Left cardiac atrium (tissue), 4 donors: ENCODE measurements around the gene TIMM22. TPM values are rescaled to one million over a fixed set of nuclear protein-coding genes. Genes with fewer than 3 reads are reported as not detected.
"Not testable (repeated sequence)": the region's sequence is repeated elsewhere in the genome, so short reads cannot be mapped to it uniquely, and the experiment has no call there.

Experiments used
- ATAC-seq, 2 donors: fragments of 200-7000 bp; cut with Tn5 transposase; one replicate each; pipeline ENCODE4 v1.9.1; 2020; ENCODE audit warnings: mild to moderate bottlenecking in 2 of 2, moderate library complexity in 2 of 2
- DNase-seq: peaks from one replicate; pipeline ENCODE4 v3.0.0-alpha.2; 2020
- intact Hi-C, 2 donors: fragments of 100-400 bp; cut with DNase I; formaldehyde crosslinking; loops; one replicate each; pipeline versions ENCODE4 v1.14.1 to v1.15.1; 2022 to 2023
- total RNA-seq, 2 donors: library from RNA; stranded (reverse); fragmentation: NEBNext Ultra II Directional; extraction: Animal tissue kit (Norgen Biotek cat#: 25700); gene quantifications; one replicate each; pipeline ENCODE4 v1.2.1, GENCODE V29; 2021
- donor health status: DM: no; HTN: yes; CAD: no.
- donor health status: DM: no; HTN: yes; CAD: no; lungs with severe emphysema.
- donor health status: DM: yes; HTN: yes; CAD: no.
- donor health status: Dilated cardiomyopathy.

The TIMM22 gene
- total RNA-seq, 2 donors from 2014 or later: 13.2 to 15.6 TPM

DNA sequence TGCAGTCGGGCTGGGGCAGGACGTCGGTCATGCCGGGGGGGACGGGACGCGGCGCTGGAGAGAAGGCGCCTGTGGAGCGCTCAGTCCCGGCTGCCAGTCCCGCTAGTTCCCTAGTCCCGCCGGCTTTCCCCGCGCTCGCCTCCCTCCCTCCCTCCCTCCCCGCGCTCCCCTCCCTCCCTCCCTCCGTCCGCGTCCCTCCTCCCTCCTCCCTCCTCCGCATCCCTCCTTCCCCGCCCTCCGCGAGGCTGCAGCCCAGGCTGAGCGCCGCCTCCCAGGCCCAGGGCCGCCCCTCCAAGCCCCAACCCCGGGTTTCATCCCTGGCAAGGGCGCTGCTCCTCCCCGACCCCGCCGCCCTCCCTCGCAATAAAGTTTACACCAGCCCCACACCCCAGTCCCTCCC lies 34.8 kb downstream of the TIMM22 start:
- peak; percentile 74 to 75 for ATAC-seq
- intact Hi-C loops: no loop called here
- peak; percentile 74 for DNase-seq

- DNase-seq: no peak
- no peak for ATAC-seq
- intact Hi-C loops: no loop called here
Observed at GRCh38 chr17:1032391-1032790, 35.5 kb downstream of the TIMM22 start.

GRCh38 chr17:1033503-1033902 lies 36.6 kb downstream of the TIMM22 start:
- intact Hi-C loops: no loop called here
- DNase-seq (no peak), ATAC-seq (no peak)

GRCh38 chr17:1034652-1035210 lies 37.8 kb downstream of the TIMM22 start:
- ATAC-seq: no peak
- DNase-seq: no peak
- intact Hi-C loops: no loop called here

DNA sequence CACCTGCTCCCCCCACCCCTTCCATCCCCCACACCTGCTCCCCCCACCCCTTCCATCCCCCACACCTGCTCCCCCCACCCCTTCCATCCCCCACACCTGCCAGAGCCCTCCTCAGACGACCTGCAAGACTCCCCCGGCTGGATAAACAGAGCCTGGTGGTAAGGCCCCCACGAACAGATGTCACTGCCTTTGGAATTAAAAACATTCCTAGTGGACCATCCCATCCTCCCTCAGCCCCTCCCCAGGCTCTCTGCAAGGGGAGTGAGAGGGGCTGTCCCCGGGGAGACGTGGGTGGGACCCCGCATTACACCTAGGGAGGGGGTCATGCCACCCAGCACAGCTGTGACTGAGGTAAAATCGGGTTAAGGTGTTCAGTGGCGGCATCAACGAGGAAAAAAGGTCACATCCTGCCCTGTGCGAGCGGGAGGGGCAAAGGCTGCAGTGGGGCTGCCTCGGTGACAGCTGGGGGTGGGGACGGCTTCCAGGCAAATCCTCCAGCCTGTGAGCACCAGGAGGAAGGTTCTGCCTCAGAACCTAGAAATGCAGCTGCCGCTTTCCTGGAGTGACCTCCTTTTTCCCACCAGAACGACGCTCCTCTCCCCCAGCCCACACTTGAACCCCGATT lies 38.7 kb downstream of the TIMM22 start:
- DNase-seq: no peak
- intact Hi-C loops: no loop called here
- ATAC-seq: no peak

GRCh38 chr17:1036171-1036844 lies 39.4 kb downstream of the TIMM22 start:
- intact Hi-C loops: no loop called here
- DNase-seq (no peak), ATAC-seq (no peak)

- intact Hi-C loops: no loop called here
- ATAC-seq (no peak), DNase-seq (no peak)
Observed at GRCh38 chr17:1036845-1037237, 39.9 kb downstream of the TIMM22 start.

DNA sequence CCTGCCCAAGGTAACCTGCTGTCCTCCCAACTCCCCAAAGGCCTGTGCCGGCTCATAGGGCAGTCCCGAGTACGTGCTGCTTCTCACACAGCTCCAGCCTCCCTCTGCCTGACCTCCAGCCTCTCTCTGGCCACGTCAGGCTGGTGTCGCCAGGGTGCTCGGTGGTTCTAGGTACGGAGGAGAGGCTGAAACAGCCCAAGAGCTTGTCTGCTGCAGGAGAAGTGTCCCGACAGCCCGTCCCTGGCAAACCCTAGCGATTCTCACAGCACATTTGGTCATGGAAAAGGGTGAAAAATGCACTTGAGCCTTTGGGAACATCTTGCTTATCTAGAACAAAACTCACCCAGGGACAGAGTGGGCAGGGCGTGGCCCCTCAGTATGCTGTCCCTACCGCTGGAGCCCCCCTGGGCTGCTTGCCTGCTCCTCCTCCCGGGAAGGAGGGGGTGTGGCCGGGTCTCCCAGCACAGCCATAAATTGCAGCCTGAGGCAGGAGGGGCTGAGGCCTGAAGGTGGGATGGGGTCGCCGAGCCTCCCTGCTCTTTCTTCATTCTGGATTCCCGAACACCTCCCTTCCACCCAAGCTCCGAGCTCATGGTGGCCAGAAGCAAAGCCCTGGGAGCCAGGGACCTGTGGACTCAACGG lies 40.4 kb downstream of the TIMM22 start:
- ATAC-seq (no peak), DNase-seq (no peak)
- intact Hi-C loops: no loop called here

DNA sequence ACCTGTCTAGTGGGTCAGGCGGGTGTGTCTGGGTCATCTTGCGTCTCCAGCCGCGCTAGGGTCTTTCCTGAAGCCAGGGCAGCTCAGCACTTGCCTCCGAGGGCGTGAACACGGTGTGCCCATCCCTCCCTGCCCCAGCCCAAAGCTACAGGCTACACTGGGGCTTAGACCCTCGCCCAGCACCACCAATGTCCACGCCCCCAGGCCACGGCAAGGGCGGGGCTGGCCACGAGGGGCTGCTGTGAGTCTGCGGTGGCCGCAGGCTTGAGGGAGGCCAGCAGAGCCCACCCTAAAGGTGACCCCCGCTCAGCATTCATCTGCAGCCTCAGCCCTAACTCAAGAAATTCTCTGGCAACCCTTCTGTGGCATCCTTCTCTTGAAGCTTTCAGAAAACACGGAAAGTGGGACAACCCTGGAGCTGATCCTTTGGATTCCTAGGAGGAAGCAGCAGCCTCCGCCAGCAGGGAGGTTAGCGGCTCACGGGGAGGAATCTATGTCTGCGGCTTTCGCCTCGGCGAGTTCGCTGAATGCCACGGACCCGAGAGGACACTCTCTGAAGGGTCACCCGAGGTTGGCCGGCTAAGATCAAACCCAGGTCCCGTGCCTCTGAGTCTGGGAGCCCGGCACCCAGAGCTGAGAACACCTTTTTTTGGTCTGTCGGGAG lies 41.7 kb downstream of the TIMM22 start:
- no peak for ATAC-seq
- no peak for DNase-seq
- intact Hi-C loops: no loop called here

DNA sequence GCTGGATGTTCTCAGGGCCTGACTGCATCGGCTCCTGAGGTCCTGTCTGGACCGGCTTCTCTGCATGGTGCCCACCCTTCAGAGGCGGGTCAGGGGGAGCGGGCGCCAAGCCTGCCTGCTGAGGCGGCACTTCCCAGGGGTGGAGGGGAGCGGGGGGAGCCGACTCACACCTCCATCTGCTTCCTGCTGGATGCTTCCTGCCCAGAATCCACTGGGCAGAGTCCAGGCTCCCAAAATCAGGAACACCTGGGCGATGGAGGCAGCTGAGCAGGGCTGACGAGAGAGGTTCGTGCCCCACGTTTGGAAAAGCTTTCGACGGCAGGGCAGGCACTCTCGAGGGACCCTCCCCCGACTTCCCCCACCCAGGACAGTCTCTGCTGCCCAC lies 42.2 kb downstream of the TIMM22 start:
- no peak for ATAC-seq
- intact Hi-C loops: no loop called here
- no peak for DNase-seq

- intact Hi-C loops: no loop called here
- peak; percentile 83 for DNase-seq
Observed at GRCh38 chr17:1039511-1040215, 42.7 kb downstream of the TIMM22 start.

DNA sequence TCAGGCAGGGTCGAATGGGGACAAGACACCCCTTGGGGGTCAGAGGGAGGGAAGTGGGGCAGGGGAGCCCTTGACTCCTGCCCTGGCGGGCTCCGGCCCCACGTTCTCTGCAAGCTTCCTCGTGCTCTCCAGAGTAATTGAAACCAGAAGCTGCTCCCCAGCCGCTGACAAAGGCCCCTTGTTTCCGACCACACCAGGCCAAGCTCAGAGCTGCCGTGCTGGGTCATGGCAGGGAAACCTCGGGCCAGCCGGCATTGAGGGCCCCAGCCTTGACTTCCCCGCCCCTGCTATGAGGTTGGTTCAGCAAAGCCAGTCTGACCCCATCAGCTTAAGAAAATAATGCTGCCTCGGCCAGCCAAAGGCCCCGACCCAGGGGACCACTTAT lies 43.3 kb downstream of the TIMM22 start:
- intact Hi-C loops: no loop called here
- DNase-seq: peak; percentile 28
- peak; percentile 8 to 12 for ATAC-seq

More at GRCh38 chr17:1039511-1040215, 42.7 kb downstream of the TIMM22 start:
- ATAC-seq: peak; percentile 60 to 77

GRCh38 chr17:1041746-1042145 lies 44.8 kb downstream of the TIMM22 start:
- ATAC-seq: no peak
- intact Hi-C loops: no loop called here
- DNase-seq: peak; percentile 16

GRCh38 chr17:1042486-1042885 lies 45.6 kb downstream of the TIMM22 start:
- ATAC-seq: no peak
- intact Hi-C loops: no loop called here
- DNase-seq: peak; percentile 7

- intact Hi-C loops: no loop called here
- ATAC-seq (peak; percentile 53 to 55), DNase-seq (peak; percentile 81)
Observed at GRCh38 chr17:1043601-1044251, 46.8 kb downstream of the TIMM22 start.

GRCh38 chr17:1044387-1045009 lies 47.6 kb downstream of the TIMM22 start:
- ATAC-seq: not testable (repeated sequence)
- peak; percentile 14 for DNase-seq
- intact Hi-C loops: loop anchor here in 1 of 2 donors (5.0 kb wide), 1 partner anchor 42 kb away; no protein-coding TSS in a partner anchor

DNA sequence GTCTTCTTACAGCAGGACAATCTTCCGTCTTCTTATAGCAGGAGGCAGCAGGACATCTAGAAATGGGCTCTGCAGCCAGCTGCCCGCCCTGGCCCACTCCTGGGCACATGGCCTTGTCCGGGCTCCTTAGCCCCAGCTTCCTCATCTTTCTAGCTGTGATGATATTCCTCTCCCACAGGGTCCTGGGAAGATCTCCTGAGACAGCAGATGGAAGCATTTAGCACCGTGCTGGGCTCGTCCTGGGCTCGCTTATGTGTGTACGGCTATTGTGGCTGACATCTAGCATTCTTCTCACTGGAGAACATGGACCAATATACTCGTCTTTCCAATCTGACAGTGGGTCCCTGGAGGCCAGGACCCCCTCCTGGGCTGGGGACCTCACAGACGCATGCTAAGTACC lies 48.5 kb downstream of the TIMM22 start:
- intact Hi-C loops: loop anchor here in 1 of 2 donors (5.0 kb wide), 1 partner anchor 43 kb away; no protein-coding TSS in a partner anchor
- DNase-seq: peak; percentile 7
- ATAC-seq: no peak
